CD4-positive, alpha-beta T cell treated with Interleukin-12 subunit alpha and Interleukin-12 subunit beta, for 1 hour (primary cell): ENCODE results near the gene IL23R.
"Not testable (repeated sequence)": the region's sequence is repeated elsewhere in the genome, so short reads cannot be mapped to it uniquely, and the experiment has no call there.

Source experiments
- DNase-seq: peaks from one replicate; pipeline ENCODE4 v3.0.0-alpha.2; 2020

IL23R gene

GRCh38 chr1:67166196-67166595 is at the start of gene IL23R:
Gene IL23R (plus strand): TSS chr1:67166454. CDS start chr1:67168121, 1,667 bp downstream.
- peak; percentile 45 for DNase-seq

- no peak for DNase-seq
Measured at GRCh38 chr1:67118191-67118590, 48.1 kb upstream of the IL23R start.

GRCh38 chr1:67118646-67119045 is 47.6 kb upstream of the IL23R start:
- DNase-seq = no peak

GRCh38 chr1:67120855-67121619 is 45.2 kb upstream of the IL23R start:
- DNase-seq = no peak

GRCh38 chr1:67124455-67124854 is 41.8 kb upstream of the IL23R start:
- no peak for DNase-seq

- no peak for DNase-seq
Measured at GRCh38 chr1:67126111-67126746, 40.0 kb upstream of the IL23R start.

GRCh38 chr1:67126974-67127373 is 39.3 kb upstream of the IL23R start:
- DNase-seq = no peak

GRCh38 chr1:67130673-67131072 is 35.6 kb upstream of the IL23R start:
- DNase-seq = no peak

- DNase-seq = no peak
Measured at GRCh38 chr1:67133177-67133576, 33.1 kb upstream of the IL23R start.

GRCh38 chr1:67134695-67135094 is 31.6 kb upstream of the IL23R start, which contains the start of gene C1orf141:
Gene C1orf141 (minus strand): TSS chr1:67134970. CDS start chr1:67127240, 7,730 bp downstream.
- no peak for DNase-seq

- DNase-seq = no peak
Measured at GRCh38 chr1:67135354-67135753, 30.9 kb upstream of the IL23R start.

GRCh38 chr1:67137307-67137753 is 28.9 kb upstream of the IL23R start:
- no peak for DNase-seq

GRCh38 chr1:67138813-67139499 is 27.3 kb upstream of the IL23R start:
- DNase-seq = no peak

- DNase-seq = no peak
Measured at GRCh38 chr1:67140460-67140859, 25.8 kb upstream of the IL23R start.

GRCh38 chr1:67141832-67142231 is 24.4 kb upstream of the IL23R start:
- DNase-seq = not testable (repeated sequence)

- DNase-seq = peak; percentile 22
Measured at GRCh38 chr1:67142931-67143330, 23.3 kb upstream of the IL23R start.

- DNase-seq = no peak
Measured at GRCh38 chr1:67143966-67144365, 22.3 kb upstream of the IL23R start.

GRCh38 chr1:67144696-67145095 is 21.6 kb upstream of the IL23R start:
- DNase-seq = peak; percentile 33

GRCh38 chr1:67146101-67146500 is 20.2 kb upstream of the IL23R start:
- DNase-seq = no peak

- DNase-seq = no peak
Measured at GRCh38 chr1:67146539-67146938, 19.7 kb upstream of the IL23R start.

- not testable (repeated sequence) for DNase-seq
Measured at GRCh38 chr1:67147973-67148372, 18.3 kb upstream of the IL23R start.

GRCh38 chr1:67148516-67149178 is 17.6 kb upstream of the IL23R start:
- DNase-seq = no peak

GRCh38 chr1:67149179-67149770 is 17.0 kb upstream of the IL23R start:
- peak; percentile 68 for DNase-seq
